ENCODE measurements around the gene MSL1.
A peak's percentile ranks its signal among the peaks of the same experiment; 100 is the strongest.

MSL1 gene

DNA sequence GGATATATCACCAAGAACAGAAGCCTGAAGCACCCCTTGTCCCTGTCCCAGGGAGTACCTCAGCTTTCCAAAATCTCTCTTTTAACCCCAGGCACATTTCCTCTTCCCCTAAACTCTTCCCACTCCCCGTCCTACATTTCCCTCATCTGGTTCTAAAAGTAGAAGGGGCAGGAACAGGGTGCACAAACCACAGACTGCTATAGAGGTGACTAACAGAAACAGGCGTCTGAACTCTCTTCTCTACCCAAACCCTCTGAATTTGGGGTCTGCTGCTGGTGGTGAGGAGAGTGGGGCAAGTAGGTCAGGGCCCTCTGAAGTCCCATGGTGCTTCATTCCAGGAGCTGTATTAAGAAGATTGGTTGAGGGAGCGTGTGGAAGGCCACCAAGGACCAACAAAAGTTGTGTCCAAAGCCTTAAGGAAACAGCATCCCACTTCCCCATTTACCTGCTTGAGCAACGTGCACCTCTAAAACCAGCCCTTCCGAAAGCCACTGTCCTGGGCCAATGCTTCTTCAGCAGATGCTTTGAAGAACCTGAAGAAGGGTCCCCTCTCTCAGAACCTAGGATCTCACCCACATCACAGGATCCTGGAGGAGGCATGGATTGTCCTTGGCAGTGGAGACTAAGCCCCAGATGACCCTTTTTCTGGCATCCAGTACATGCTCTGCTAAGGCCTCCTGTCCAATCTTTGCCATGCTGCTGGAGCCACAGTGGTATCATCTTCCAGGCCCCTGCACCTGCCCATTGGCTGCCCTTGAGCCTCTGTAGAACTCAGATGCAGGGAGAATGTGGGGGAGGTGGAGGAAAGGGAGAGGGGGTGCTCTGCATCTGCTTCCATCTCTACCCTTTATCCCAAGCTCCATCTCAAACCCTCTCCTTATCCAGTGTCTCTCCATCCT, 15.7 kb upstream of the MSL1 start:
- no peak for DNase-seq

- no peak for DNase-seq
These were observed 14.8 kb upstream of the MSL1 start for GRCh38 chr17:40106760-40107521.

DNA sequence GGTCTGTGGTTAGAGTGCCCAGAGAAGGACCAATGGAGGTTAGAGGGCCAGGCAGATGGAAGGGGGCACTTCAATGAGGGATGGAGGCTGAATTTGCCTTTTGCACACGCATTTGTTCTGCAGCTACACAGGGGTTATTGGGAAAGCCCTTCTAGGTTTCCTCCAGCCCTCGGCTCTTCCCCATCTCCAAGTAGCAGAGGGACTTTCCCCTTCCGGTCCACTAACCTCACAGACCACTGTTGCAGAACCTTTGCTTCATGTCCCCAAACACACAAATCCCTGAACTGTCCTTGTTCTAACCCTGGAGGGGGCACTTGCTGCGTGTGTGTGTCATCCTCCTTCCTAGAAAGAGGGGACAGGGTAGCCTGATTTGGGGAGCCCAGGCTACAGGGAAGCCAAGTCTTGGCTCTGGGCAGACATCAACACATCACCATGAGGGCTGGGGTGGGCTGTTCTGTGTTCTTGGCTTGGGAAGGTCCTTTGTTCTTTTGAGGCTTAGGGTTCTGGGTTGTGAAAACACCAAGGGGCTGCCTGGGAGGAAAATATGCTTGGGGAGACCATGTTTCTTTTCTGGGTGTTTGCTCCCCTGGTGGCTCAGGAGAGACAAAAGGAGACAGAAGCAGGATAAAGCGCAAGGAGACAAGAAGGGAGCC, 14.1 kb upstream of the MSL1 start:
- DNase-seq: peak; percentile 37 to 40

GRCh38 chr17:40108970-40109824, 12.6 kb upstream of the MSL1 start:
- DNase-seq: peak in 1 of 2 donors; percentile 29

GRCh38 chr17:40110026-40110845, 11.5 kb upstream of the MSL1 start:
- DNase-seq: no peak

GRCh38 chr17:40111221-40112128, 10.3 kb upstream of the MSL1 start:
- peak; percentile 79 to 81 for DNase-seq

GRCh38 chr17:40112191-40112711, 9.5 kb upstream of the MSL1 start:
- no peak for DNase-seq

GRCh38 chr17:40112718-40113109, 9.1 kb upstream of the MSL1 start:
- DNase-seq: no peak

DNA sequence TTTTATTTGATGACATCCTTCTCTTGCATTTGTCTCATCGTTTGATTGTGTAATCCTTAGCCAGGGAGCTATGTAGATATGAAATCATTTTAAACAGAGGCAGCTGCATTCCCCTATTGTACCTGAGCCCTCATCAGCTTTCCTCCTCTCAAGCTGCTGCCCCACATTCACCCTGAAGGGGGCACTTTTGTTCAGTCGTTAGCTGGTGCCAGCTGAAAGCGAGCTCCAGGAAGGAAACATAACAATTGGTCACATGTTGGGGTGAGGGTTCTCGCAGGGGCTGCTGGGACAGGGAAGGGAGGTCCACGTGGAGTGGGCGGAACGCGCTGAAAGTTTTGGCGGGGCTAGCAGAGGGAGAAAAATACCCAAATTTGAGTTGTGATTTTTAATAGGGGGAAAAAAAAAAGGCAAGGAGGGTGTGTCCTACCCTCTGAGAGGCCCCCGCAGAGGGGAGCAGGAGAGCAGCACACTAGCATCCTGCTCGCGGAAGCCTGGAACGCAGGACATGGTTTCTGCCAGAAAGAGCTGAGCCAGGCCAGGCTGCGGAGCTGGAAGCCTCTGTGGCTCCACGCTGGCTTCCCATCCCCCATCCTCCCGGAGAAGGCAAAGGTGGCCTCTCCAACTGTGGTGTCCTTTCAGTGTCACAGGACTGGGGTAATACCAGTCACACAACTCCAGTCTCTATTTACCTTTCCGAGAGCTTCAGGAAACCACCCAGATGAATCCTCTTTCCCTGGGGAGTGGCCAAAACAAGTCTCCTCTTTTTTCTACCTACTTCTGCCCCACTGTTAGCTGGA, 8.5 kb upstream of the MSL1 start:
- peak; percentile 94 to 96 for DNase-seq

DNA sequence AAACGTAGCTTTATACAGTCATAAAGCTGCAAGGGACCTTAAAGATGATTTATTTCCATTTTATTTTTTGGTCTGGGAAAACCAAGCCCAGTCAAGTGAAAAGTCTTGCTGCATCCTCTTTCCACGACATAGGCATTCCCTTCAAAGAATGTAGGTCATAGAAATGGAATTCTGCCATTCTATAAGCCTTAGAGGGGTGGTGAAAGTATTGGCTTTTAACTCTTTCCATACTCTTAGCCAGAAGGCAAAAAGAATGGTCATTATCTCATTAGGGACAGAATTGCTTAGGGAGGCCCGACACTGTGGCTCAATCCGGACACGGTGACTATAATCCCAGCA, 7.9 kb upstream of the MSL1 start:
- DNase-seq: no peak

DNA sequence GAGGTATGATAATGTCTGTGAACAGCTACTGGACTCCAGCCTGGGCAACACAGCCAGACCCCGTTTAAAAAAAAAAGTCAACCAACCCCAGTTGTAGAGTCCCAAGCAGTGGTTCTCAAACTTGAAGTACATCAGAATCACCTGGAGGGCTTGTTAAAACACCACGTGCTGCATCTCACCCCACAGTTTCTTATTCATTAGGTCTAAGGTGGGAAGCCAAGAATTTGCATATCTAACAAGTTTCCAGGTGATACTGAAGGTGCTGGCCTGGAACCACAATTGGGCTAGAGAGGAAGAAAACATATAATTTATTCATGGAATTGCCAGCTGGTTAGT, 6.7 kb upstream of the MSL1 start:
- DNase-seq: no peak

GRCh38 chr17:40122136-40122998, 596 bp downstream of the MSL1 start:
- peak in 1 of 2 donors; percentile 27 for DNase-seq

GRCh38 chr17:40122999-40123810, 1.4 kb downstream of the MSL1 start:
- peak; percentile 55 to 61 for DNase-seq

DNA sequence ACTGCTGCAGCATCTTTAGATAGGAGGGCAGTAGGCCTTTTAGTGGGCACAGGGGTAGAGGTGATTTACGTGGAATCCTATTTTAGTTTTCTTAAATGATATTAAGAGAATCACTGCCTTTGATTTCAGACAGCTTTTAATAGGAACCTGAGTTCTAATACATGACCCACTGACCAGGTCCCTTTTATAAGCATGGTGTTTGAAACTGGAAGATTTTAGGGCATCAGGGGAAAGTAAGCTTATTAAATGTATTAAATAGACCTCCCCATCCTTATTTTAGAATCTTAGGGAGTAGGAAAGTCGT, 2.0 kb downstream of the MSL1 start:
- no peak for DNase-seq

GRCh38 chr17:40124279-40125141, 2.7 kb downstream of the MSL1 start:
- no peak for DNase-seq

GRCh38 chr17:40129498-40129897, 7.7 kb downstream of the MSL1 start:
- DNase-seq: no peak
